Hepatocyte (in vitro differentiated cells): ENCODE data around the gene RTTN. TPM values are rescaled to one million over a fixed set of nuclear protein-coding genes. Genes with fewer than 3 reads are reported as not detected.

ENCODE experiments used
- DNase-seq: peaks from one replicate; pipeline ENCODE4 v3.0.0-alpha.2; 2016; ENCODE audit warnings: low spot score
- H2AFZ ChIP-seq: fragments of 200-600 bp; sonication (generic); 2 replicates; pipeline ENCODE4 v1.6.0; 2016; ENCODE audit warnings: antibody characterized with exemption, mild to moderate bottlenecking
- H3K27ac ChIP-seq: fragments of 200-600 bp; sonication (generic); 2 replicates; pipeline ENCODE4 v1.5.1; 2016; ENCODE audit warnings: mild to moderate bottlenecking
- H3K27me3 ChIP-seq: fragments of 200-600 bp; sonication (generic); 2 replicates; pipeline ENCODE4 v1.6.1; 2016
- H3K36me3 ChIP-seq: fragments of 200-600 bp; sonication (generic); replicated peaks from 2 replicates; pipeline ENCODE4 v1.5.1; 2016; ENCODE audit warnings: low read depth; ENCODE audit not compliant: insufficient read depth
- H3K4me1 ChIP-seq: fragments of 200-600 bp; sonication (generic); 2 replicates; pipeline ENCODE4 v1.5.1; 2016; ENCODE audit warnings: mild to moderate bottlenecking, moderate library complexity; ENCODE audit not compliant: insufficient read depth
- H3K4me2 ChIP-seq: fragments of 200-600 bp; sonication (generic); 2 replicates; pipeline ENCODE4 v1.6.0; 2016
- H3K4me3 ChIP-seq: fragments of 200-600 bp; sonication (generic); 2 replicates; pipeline ENCODE4 v1.5.1; 2016; ENCODE audit warnings: mild to moderate bottlenecking
- H3K79me2 ChIP-seq: fragments of 200-600 bp; sonication (generic); 2 replicates; pipeline ENCODE4 v1.6.0; 2017; ENCODE audit warnings: mild to moderate bottlenecking
- H3K9me2 ChIP-seq: fragments of 200-600 bp; sonication (generic); replicated peaks from 2 replicates; pipeline ENCODE4 v1.6.0; 2017; ENCODE audit warnings: mild to moderate bottlenecking; ENCODE audit not compliant: insufficient read depth
- H3K9me3 ChIP-seq: fragments of 200-600 bp; sonication (generic); 2 replicates; pipeline ENCODE4 v1.5.1; 2016; ENCODE audit warnings: low read depth, mild to moderate bottlenecking
- H4K20me1 ChIP-seq: fragments of 200-600 bp; sonication (generic); 2 replicates; pipeline ENCODE4 v1.6.0; 2016; ENCODE audit warnings: mild to moderate bottlenecking; ENCODE audit not compliant: insufficient read depth, poor library complexity, severe bottlenecking
- EZH2 ChIP-seq: fragments of 200-600 bp; sonication (generic); IDR thresholded peaks from 2 replicates; pipeline ENCODE4 v1.6.1; 2016; ENCODE audit warnings: antibody characterized with exemption, mild to moderate bottlenecking, borderline replicate concordance
- EZH2phosphoT487 ChIP-seq: fragments of 200-600 bp; sonication (generic); IDR thresholded peaks from one replicate; pipeline ENCODE4 v1.6.1; 2018; ENCODE audit warnings: antibody characterized with exemption, mild to moderate bottlenecking, low read depth, moderate library complexity; ENCODE audit not compliant: unreplicated experiment, severe bottlenecking
- WGBS: methylation state at CpG from one replicate; pipeline ENCODE4 v1.1.6; 2016; ENCODE audit warnings: low lambda C conversion rate; ENCODE audit errors: missing lambda C conversion rate; 5-methylcytosine and 5-hydroxymethylcytosine counted together
- polyA plus RNA-seq: library from polyadenylated mRNA; unstranded; fragments of >200 nt; fragmentation: Nextera tagmentation; extraction: Ambion mirVana; gene quantifications from 2 replicates; pipeline ENCODE4 v1.2.1, GENCODE V29; 2016
- total RNA-seq: library from RNA; depleted of rRNA; stranded (reverse); fragments of >200 nt; gene quantifications from 2 replicates; pipeline ENCODE4 v1.2.3, GENCODE V29; 2014
- TF ChIP-seq, protein P1 (sequence below): fragments of 200-600 bp; sonication (generic); IDR thresholded peaks from 2 replicates; pipeline ENCODE4 v1.5.1; 2016; ENCODE audit warnings: antibody characterized with exemption, mild to moderate bottlenecking; ENCODE audit not compliant: poor library complexity

Gene RTTN
- total and polyA plus RNA-seq, 2 experiments from 2014 or later: 2.5 to 14.0 TPM

GRCh38 chr18:70019136-70019535 is 186.4 kb downstream of the RTTN start:
- Histone ChIP-seq H4K20me1 (no peaks in the 10 kb centered on the region), H2AFZ (no peak overlapping the region), H3K27me3 (no peaks in the 10 kb centered on the region), H3K9me3 (no peaks in the 10 kb centered on the region), H3K27ac (no peak overlapping the region), H3K79me2 (no peaks in the 10 kb centered on the region), H3K36me3 (no peaks in the 10 kb centered on the region), H3K4me2 (no peak overlapping the region), H3K4me3 (no peak overlapping the region), H3K4me1 (no peaks in the 10 kb centered on the region), H3K9me2 (no peaks in the 10 kb centered on the region)
- TF ChIP-seq, protein P1, sequence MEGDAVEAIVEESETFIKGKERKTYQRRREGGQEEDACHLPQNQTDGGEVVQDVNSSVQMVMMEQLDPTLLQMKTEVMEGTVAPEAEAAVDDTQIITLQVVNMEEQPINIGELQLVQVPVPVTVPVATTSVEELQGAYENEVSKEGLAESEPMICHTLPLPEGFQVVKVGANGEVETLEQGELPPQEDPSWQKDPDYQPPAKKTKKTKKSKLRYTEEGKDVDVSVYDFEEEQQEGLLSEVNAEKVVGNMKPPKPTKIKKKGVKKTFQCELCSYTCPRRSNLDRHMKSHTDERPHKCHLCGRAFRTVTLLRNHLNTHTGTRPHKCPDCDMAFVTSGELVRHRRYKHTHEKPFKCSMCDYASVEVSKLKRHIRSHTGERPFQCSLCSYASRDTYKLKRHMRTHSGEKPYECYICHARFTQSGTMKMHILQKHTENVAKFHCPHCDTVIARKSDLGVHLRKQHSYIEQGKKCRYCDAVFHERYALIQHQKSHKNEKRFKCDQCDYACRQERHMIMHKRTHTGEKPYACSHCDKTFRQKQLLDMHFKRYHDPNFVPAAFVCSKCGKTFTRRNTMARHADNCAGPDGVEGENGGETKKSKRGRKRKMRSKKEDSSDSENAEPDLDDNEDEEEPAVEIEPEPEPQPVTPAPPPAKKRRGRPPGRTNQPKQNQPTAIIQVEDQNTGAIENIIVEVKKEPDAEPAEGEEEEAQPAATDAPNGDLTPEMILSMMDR: no peak
- TF ChIP-seq EZH2phosphoT487 (no peak), EZH2 (no peak)
- 90% methylated on average over 2 of the region's 2 CpGs for WGBS
- no peak for DNase-seq

- Histone ChIP-seq H4K20me1 (no peaks in the 10 kb centered on the region), H3K4me1 (no peaks in the 10 kb centered on the region), H3K36me3 (no peaks in the 10 kb centered on the region), H3K27ac (no peak overlapping the region), H3K9me3 (no peaks in the 10 kb centered on the region), H3K4me2 (no peak overlapping the region), H3K4me3 (no peak overlapping the region), H2AFZ (no peak overlapping the region), H3K9me2 (no peaks in the 10 kb centered on the region), H3K79me2 (no peaks in the 10 kb centered on the region), H3K27me3 (no peaks in the 10 kb centered on the region)
- TF ChIP-seq EZH2: no peak
- no peak for TF ChIP-seq EZH2phosphoT487
- TF ChIP-seq, protein P1: no peak
- no peak for DNase-seq
- 82% methylated on average over 7 of the region's 7 CpGs for WGBS
Measured at GRCh38 chr18:70015127-70015526, 190.4 kb downstream of the RTTN start.

GRCh38 chr18:70005580-70005979 is 199.9 kb downstream of the RTTN start:
- Histone ChIP-seq H3K36me3 (no peaks in the 10 kb centered on the region), H2AFZ (peak overlapping the region; percentile 27), H3K27me3 (no peaks in the 10 kb centered on the region), H3K9me3 (no peaks in the 10 kb centered on the region), H3K4me1 (no peaks in the 10 kb centered on the region), H3K4me2 (peak overlapping the region; percentile 60), H3K27ac (no peak overlapping the region), H3K79me2 (no peaks in the 10 kb centered on the region), H3K4me3 (no peak overlapping the region), H4K20me1 (no peaks in the 10 kb centered on the region), H3K9me2 (no peaks in the 10 kb centered on the region)
- 61% methylated on average over 3 of the region's 3 CpGs for WGBS
- peak; percentile 14 for DNase-seq
- TF ChIP-seq, protein P1: no peak
- TF ChIP-seq EZH2 (no peak), EZH2phosphoT487 (no peak)

GRCh38 chr18:70004696-70005095 is 200.8 kb downstream of the RTTN start:
- WGBS: 84% methylated on average over 4 of the region's 4 CpGs
- Histone ChIP-seq H4K20me1 (no peaks in the 10 kb centered on the region), H3K27ac (no peak overlapping the region)

More at GRCh38 chr18:70004696-70005095, 200.8 kb downstream of the RTTN start:
- Histone ChIP-seq H3K79me2 (no peaks in the 10 kb centered on the region), H3K4me1 (no peaks in the 10 kb centered on the region), H2AFZ (no peak overlapping the region), H3K9me3 (no peaks in the 10 kb centered on the region), H3K27me3 (no peaks in the 10 kb centered on the region), H3K9me2 (no peaks in the 10 kb centered on the region), H3K4me3 (no peak overlapping the region), H3K4me2 (no peak overlapping the region), H3K36me3 (no peaks in the 10 kb centered on the region)
- TF ChIP-seq EZH2phosphoT487: no peak
- TF ChIP-seq, protein P1: no peak
- TF ChIP-seq EZH2: no peak
- DNase-seq: no peak
